GM21526 (cell line): Measurements from ENCODE around the gene PCBP1.
"Not testable (repeated sequence)": the region's sequence is repeated elsewhere in the genome, so short reads cannot be mapped to it uniquely, and the experiment has no call there.

Experiments used
- ATAC-seq: cut with Tn5 transposase; IDR thresholded peaks from one replicate; pipeline ENCODE4 v1.9.1; 2021; ENCODE audit warnings: moderate library complexity; ENCODE audit not compliant: unreplicated experiment, low FRiP score

PCBP1 gene

DNA sequence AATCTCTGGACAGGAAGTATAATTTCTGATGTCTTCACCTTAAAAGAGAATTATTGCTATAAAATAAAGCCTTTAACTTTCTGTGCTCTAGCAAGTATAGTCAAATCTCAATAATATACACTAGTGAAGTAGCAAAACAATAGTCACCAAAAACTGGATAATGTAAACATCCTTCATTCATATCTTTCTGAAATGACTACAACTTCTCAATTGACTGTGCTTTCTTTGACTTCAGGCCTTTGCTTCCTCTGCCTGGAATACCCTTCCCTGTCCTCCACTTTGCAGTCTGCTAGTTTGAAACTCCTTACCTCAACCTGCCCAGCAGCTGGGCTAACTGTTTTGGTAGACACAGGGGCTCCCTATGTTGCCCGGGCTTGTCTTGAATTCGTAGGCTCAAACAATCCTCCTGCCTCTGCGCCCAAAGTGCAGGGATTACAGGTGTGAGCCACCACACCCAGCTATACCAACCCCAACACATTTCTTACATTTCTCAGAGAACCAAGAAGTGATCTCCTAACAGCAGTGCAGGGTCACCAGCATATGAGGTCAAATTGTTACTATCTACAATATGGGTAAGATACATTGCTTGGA lies 6.6 kb upstream of the PCBP1 start:
- ATAC-seq = no peak

DNA sequence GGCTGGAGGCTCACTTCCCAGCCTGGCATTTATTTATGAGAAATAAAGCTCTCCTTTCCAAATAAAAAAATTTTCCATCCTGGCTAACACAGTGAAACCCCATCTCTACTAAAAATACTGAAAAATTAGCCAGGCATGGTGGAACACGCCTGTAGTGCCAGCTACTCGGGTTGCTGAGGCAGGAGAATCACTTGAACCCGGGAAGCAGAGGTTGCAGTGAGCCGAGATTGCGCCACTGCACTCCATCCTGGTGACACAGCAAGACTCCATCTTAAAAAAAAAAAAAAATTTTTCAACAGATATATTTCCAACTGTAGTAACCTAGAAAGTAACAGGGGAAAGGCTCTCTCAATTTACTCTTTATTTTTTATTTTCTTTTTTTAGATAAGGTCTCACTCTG lies 6.1 kb upstream of the PCBP1 start:
- no peak for ATAC-seq

DNA sequence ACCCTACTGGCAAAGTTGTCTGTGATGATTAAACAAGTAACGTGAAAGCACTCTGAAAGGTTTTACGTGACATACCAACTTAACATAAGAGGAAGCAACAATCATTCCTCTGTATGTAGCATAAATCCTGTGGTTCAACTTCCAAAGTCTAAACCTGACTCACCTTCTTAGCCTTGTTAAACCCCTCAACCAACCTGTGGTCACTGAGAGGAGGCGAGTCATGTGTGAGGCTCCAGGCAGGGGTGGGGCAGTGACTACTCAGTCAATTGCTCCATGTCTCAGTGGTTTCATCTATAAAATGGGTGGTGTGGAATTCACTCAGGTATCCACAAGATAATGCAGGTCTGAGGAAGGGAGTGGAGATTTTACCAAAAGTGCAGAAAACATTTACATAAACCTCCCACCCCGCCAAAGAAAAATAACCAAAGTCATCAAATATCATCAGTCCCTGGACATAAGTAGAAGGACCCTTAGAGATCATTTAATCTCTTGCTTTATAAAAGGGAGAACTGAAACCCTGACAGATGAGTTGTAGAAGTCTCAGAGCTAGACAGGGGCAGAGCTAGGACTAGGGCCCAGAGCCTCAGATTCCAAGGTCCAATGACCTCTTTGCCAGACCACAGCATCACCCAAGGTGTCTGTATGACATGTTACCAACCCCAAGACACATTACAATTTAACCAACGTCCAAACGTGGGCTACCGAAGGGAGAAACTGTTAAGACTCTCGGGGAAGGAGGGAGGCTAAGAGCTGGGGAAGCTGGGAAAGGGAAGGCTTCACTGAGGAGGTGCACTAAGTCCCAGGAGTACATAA lies 3.7 kb upstream of the PCBP1 start:
- peak; percentile 28 for ATAC-seq

DNA sequence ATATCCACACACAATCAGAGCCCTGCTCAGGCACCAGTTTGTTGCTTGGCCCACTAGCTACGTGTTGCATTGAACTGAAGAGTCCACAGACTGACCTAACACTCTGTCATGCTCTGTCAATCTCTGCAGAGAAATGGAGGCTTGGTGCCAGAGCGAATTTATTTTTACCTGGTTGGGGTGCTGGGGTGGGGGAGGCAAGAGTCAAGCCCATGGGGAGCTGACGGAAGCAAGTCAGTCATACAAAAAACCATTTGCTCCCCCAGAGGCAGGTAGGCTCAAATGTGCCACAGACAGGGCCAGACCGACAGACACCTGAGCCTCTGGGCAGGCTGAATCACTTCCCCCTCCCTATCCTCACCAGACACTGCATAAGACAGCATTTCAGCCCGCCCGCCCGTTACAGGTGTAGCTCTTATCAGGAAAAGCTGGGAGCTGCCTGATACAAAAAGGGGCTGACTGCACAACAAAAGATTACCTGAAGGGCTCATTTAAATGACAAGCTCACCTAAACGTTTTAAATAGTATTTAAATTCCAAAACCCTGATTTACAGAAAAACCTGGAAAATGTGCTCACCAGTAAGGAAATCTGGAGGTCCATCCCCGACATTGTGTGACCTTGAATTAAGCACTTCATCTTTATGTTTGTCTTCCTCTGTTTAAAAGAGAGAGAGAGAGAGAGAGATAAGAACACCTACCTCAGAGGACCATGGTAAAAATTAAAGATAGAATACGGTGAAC lies 2.1 kb upstream of the PCBP1 start:
- no peak for ATAC-seq

DNA sequence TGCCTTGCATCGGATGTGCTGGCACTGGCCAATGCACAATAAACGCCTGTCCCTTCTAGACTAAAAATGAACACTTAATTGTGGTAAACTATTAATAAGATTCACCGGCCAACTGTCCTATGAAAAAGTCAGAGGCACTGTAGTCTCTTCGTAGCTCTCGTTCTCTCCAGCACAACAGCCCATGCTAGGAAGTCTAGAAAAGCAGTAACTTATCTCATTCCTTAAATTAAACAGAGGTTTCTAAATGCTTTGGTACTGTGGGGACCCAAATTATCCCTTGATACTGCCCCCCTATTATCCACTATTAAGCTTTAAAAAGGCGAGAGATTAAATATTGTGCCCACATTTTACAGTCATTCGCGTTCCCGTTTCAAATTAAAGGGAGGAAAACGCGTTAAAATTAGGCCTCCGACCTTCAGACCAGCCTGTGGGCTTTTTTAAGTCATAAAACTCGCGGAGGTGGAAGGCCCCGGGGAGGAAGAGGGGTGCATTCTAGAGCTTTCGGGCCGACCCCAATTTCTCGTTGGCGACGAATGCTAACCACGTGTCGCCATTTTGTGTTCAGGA lies 1.5 kb upstream of the PCBP1 start:
- no peak for ATAC-seq

DNA sequence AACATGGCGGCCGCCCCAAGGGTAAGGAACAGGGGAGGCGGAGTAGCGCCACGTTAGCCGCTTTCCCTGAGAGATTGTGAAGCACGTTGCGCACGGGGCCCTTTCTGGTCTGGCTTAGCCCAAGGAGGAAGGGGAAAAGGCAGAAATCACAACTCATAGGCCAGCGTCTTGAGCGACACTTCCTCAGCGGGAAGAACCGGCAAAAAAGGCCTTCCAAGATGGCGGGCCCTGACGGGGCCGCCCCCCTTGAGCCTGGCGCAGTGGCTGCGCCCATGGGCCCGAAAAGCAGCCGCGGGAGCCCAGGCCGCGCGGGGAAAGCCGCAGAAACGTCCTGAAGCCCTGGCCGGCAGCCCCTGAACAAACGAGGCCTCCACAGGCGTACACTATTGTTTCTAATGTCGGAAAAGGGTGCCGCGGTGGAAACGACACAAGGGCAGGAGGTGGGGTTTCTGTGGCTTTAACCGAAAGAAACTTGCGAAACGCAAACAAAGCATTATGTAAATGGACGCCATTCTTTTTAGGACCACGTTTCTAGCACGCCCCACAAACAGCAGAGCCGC lies 919 bp upstream of the PCBP1 start:
- ATAC-seq = peak; percentile 37

DNA sequence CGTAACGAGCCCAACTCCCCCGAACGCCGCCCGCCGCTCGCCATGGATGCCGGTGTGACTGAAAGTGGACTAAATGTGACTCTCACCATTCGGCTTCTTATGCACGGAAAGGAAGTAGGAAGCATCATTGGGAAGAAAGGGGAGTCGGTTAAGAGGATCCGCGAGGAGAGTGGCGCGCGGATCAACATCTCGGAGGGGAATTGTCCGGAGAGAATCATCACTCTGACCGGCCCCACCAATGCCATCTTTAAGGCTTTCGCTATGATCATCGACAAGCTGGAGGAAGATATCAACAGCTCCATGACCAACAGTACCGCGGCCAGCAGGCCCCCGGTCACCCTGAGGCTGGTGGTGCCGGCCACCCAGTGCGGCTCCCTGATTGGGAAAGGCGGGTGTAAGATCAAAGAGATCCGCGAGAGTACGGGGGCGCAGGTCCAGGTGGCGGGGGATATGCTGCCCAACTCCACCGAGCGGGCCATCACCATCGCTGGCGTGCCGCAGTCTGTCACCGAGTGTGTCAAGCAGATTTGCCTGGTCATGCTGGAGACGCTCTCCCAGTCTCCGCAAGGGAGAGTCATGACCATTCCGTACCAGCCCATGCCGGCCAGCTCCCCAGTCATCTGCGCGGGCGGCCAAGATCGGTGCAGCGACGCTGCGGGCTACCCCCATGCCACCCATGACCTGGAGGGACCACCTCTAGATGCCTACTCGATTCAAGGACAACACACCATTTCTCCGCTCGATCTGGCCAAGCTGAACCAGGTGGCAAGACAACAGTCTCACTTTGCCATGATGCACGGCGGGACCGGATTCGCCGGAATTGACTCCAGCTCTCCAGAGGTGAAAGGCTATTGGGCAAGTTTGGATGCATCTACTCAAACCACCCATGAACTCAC lies 673 bp downstream of the PCBP1 start:
- no peak for ATAC-seq

DNA sequence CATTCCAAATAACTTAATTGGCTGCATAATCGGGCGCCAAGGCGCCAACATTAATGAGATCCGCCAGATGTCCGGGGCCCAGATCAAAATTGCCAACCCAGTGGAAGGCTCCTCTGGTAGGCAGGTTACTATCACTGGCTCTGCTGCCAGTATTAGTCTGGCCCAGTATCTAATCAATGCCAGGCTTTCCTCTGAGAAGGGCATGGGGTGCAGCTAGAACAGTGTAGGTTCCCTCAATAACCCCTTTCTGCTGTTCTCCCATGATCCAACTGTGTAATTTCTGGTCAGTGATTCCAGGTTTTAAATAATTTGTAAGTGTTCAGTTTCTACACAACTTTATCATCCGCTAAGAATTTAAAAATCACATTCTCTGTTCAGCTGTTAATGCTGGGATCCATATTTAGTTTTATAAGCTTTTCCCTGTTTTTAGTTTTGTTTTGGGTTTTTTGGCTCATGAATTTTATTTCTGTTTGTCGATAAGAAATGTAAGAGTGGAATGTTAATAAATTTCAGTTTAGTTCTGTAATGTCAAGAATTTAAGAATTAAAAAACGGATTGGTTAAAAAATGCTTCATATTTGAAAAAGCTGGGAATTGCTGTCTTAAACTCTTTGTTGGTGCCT lies 1.4 kb downstream of the PCBP1 start:
- no peak for ATAC-seq

DNA sequence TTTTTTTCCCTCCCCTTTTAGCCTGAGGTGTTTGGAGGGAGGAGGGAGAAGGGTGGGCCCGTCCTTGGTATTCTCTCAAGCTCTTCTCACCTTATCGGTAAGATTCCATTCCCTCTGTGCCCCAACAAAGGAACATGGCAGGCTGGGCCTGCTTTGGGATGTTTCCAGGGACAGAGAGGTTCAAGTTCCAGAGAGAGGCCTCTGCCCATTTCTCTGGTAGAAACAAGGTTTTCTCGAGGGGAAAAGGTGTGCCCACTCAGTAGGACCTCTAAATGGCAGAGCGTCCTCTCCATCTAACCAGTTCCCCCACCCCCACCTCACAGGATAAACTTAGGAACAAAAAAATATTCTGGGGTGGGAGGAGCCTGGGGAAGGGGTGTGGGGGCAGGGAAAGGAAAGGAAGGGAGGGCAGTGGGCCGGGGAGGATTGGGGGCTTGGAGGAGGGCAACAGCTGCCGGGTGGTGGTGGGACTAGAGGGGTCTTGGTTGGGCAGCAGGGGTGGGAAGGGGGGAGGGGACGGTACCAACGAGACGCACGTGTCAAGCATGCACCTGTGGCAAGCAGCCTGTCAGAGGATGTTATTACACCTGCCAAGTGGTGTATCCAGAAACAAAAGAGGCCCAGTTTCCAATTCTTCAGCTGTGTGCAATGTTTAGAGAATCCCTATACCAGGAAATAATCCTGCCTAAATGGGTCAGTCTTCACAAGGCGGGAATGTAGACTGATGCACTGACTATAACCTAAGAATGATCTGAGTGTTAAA lies 2.1 kb downstream of the PCBP1 start:
- no peak for ATAC-seq

DNA sequence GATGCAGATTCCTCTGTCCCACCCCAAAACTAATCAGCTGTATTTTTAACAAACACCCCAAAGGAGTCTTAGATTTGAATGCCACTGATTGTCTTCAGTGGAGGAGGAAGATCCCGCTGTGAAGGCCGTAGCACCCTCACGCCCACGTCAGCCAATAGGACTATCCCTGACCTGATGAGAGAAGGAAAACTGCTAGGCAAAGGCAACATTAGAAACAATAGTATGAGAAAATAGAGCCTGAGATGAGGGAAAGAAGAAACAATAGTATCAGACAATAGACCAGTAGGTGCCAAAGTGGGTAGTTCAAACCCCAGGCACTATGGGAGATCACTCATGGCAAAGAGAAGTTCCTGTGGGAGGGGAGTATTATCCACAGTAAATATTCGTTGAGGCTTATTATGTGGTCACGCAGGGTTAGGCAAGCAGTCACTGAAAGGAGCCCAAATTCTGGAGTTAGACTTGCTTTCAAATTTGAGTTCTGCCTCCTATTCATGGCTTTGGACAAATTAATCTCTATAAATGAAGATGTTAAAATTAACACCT lies 2.8 kb downstream of the PCBP1 start:
- no peak for ATAC-seq

DNA sequence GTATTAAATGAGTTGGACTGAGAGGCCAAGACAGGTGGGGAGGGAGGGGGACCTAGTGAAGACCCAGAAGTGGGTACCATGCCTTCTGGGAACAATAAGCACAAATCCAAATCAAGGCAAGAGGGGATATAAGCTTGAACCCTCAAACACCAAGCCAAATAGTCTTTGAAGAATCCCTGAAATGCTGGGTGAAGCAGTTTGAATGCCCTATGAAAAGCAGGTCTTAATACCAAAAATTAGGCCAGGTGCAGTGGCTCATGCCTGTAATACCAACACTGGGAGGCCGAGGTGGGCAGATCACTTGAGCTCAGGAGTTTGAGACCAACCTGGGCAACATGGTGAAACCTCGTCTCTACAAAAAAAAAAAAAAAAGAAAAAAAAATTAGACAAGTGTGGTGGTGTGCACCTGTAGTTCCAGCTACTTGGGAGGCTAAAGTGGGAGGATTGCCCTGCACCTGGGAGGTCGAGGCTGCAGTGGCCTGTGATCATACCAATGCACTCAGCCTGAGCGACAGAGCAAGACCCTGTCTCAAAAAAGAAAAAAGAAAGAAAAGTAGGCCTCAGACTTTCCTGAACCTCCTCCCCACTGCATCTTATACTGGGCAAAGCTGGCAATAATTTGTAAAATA lies 3.5 kb downstream of the PCBP1 start:
- ATAC-seq = no peak

DNA sequence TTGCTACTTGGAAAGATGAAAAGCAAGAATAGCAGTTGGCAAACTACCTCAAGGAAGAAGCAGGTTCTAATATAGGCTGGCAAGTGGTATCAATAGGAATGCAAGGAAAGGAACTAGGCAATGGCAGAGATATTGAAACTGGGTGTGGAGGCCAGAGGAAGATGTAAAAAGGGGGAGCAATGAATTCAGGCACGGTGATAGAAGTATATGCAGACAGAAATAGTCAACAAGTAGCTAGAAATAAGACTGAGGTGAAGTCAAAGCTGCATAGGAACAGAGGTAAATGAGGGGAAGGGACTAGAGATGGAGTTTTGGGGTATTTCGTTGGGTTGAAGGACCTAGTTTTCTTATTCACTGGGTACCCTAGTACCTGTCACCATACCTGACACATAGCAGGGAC lies 4.1 kb downstream of the PCBP1 start:
- ATAC-seq = no peak

DNA sequence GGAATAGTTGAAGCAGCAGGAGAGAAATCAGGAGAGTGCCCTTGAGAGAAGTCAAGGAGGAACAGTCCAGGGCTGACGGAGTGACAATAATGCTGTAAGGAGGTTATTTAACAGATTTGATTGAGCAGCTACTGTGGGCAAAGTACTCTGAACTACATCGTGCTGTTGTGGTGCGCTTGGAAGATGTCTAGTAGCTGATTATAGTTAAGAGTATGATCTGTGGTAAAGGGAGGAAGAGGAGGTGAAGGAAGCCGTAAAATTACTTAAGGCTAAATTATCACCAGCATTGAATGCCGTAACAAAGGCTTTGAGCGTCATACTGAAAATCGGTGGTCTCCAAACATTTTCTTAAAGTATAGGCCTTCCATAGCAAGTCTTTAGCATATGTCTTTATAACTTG lies 4.5 kb downstream of the PCBP1 start:
- ATAC-seq = no peak

DNA sequence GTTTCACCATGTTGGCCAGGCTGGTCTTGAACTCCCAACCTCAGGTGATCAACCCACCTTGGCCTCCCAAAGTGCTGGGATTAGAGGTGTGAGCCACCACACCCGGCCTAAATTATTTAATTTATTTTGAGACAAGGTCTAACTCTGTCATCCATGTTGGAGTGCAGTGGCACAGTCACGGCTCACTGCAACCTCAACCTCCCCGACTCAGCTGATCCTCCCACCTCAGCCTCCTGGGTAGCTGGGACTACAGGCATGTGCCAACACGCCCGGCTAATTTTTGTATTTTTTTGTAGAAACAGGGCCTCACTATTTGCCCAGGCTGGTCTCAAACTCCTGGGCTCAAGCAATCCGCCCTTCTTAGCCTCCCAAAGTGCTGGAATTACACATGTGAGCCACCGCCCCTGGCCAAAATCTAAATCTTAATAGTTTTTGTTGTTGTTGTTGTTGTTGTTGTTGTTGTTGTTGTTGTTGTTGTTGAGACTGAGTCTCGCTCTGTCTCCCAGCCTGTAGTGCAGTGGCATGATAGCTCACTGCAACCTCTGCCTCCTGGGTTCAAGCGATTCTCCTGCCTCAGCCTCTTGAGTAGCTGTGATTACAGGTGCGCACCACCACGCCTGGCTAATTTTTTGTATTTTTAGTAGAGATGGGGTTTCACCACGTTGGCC lies 5.4 kb downstream of the PCBP1 start:
- ATAC-seq = not testable (repeated sequence)

DNA sequence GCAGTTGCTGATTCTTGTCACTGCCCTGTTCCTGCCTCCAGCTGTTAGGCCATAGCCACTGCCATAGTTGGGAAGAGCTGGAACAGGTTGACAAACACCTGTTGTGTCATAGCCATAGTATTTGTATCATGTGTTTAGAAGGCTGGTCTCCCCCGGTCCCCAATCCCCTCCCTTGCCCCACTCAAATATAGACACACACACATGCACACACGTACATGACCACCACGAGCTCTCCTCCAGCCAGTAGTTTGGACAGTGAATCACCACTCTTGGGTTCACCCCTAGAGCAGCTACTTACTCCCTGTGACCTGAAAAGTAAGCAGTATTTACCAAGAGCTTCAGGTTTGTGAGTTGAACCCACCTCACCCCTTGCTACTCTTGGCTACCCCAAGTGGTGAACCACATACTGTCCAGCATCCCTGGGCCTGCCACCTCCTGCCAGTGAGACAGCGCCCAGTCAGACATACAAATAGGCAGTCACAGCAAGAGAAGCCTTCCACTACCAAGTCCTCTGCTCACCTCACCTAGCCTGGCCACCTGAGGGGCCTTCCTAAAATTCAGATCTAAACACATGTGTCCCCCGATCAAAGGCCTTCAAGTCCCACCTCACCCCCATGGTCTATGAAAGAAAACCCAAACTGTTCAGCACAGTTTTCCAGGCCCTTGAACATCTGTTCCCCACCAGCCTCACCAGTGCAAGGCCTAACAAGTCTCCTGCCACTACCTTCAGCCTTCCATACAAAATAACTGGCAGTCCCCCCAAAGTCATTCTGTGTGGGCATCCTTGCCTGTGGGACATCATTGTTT lies 7.1 kb downstream of the PCBP1 start:
- peak; percentile 5 for ATAC-seq

DNA sequence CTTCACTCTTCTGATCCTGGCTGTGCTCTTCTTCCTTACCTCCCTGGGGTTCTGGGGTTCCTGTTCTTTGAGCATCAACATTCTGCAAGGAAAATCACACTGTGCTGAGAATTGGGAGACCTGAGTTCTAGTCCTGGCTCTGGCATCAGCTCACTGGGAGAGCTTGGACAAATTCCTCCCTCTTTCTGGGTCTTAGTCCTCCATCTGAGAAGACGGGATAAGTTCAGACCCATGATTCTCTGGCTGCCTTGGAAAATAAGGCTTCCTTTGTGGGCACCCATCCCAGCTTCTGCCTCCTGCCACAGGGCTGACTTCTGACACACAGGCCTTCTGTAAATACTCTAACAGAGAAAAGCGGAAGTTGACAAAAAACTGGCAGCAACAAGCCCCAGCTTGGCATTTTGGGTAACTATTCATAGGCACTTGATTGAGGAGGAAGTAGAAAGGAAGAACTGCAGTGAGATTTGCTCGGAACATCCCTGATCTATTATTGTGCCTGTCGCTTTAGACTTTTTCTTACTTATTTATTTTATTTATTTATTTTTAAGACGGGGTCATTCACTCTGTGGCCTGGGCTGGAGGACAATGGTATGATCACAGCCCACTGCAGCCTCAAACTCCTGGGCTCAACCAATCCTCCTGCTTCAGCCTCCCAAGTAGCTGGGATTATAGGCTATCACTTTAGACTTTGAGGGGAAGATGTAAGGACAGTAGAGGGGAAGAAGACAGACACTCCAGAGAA lies 7.9 kb downstream of the PCBP1 start:
- peak; percentile 52 for ATAC-seq
